Fibroblast of peridontal ligament (primary cell): ENCODE results near the gene WAC.
"Not testable (repeated sequence)": the region's sequence is repeated elsewhere in the genome, so short reads cannot be mapped to it uniquely, and the experiment has no call there.

ENCODE experiments used
- DNase-seq: peaks from one replicate; pipeline ENCODE4 v3.0.0-alpha.2; 2010; ENCODE audit errors: extremely low read depth

Gene WAC

GRCh38 chr10:28564905-28565304 lies 32.0 kb downstream of the WAC start:
- peak; percentile 70 for DNase-seq

GRCh38 chr10:28566458-28567015 lies 33.6 kb downstream of the WAC start:
- DNase-seq = peak; percentile 51

GRCh38 chr10:28569506-28570159 lies 36.7 kb downstream of the WAC start:
- peak; percentile 75 for DNase-seq

GRCh38 chr10:28570598-28570997 lies 37.7 kb downstream of the WAC start:
- DNase-seq = no peak

- DNase-seq = no peak
Measured at GRCh38 chr10:28571265-28571664, 38.3 kb downstream of the WAC start.

- not testable (repeated sequence) for DNase-seq
Measured at GRCh38 chr10:28574214-28574613, 41.3 kb downstream of the WAC start.

GRCh38 chr10:28575852-28576251 lies 42.9 kb downstream of the WAC start:
- DNase-seq = no peak

- no peak for DNase-seq
Measured at GRCh38 chr10:28577506-28577905, 44.6 kb downstream of the WAC start.

GRCh38 chr10:28578454-28578853 lies 45.5 kb downstream of the WAC start:
- no peak for DNase-seq

GRCh38 chr10:28580825-28581224 lies 47.9 kb downstream of the WAC start:
- DNase-seq = no peak

GRCh38 chr10:28581916-28582315 lies 49.0 kb downstream of the WAC start:
- DNase-seq = no peak

- no peak for DNase-seq
Measured at GRCh38 chr10:28585076-28585475, 52.2 kb downstream of the WAC start.

- DNase-seq = no peak
Measured at GRCh38 chr10:28586176-28586575, 53.3 kb downstream of the WAC start.

GRCh38 chr10:28587270-28587969 lies 54.5 kb downstream of the WAC start:
- peak; percentile 85 for DNase-seq

GRCh38 chr10:28587970-28588290 lies 55.0 kb downstream of the WAC start:
- DNase-seq = peak; percentile 83

- peak; percentile 63 for DNase-seq
Measured at GRCh38 chr10:28592953-28593352, 60.0 kb downstream of the WAC start.

- no peak for DNase-seq
Measured at GRCh38 chr10:28593811-28594210, 60.9 kb downstream of the WAC start.

GRCh38 chr10:28594406-28594805 lies 61.5 kb downstream of the WAC start:
- no peak for DNase-seq

- peak; percentile 23 for DNase-seq
Measured at GRCh38 chr10:28595613-28596012, 62.7 kb downstream of the WAC start.

GRCh38 chr10:28600056-28600455 lies 67.1 kb downstream of the WAC start:
- DNase-seq = peak; percentile 30

GRCh38 chr10:28601012-28601411 lies 68.1 kb downstream of the WAC start:
- DNase-seq = no peak

GRCh38 chr10:28604567-28605536 lies 71.9 kb downstream of the WAC start:
- DNase-seq = no peak
